ENCODE data around the gene CDHR4. TPM values are rescaled to one million over a fixed set of nuclear protein-coding genes. Genes with fewer than 3 reads are reported as not detected.

Gene CDHR4
- total RNA-seq, 1 donor = not detected

- Histone ChIP-seq H3K4me1 (ENCODE audit: insufficient read depth, low read length) (peaks cover 17% of the 10 kb centered on the region), H3K79me2 (ENCODE audit: insufficient read depth, low read length) (peaks cover 3% of the 10 kb centered on the region), H3K27ac (ENCODE audit: low read depth, low read length) (peak overlapping the region; percentile 39), H3K9me3 (ENCODE audit: low read depth, low read length) (no peaks in the 10 kb centered on the region), H4K20me1 (ENCODE audit: insufficient read depth, low read length) (peaks cover 12% of the 10 kb centered on the region), H3K36me3 (ENCODE audit: insufficient read depth, low read length) (peaks cover 21% of the 10 kb centered on the region), H3K4me3 (ENCODE audit: insufficient read depth, low read length) (peak overlapping the region; percentile 23), H2AFZ (ENCODE audit: low read length) (no peak overlapping the region), H3K4me2 (ENCODE audit: insufficient read depth, low read length) (peak overlapping the region; percentile 34), H3K27me3 (ENCODE audit: insufficient read depth, low read length) (no peaks in the 10 kb centered on the region)
- peak; percentile 67 for DNase-seq (ENCODE audit: insufficient read length, low spot score, missing footprints)
- no peak for TF ChIP-seq CTCF (IDR thresholded peaks at IDR 0.05; ENCODE audit: extremely low read depth, low read depth, low read length)
These were observed 6.4 kb upstream of the CDHR4 start for GRCh38 chr3:49805897-49806701.

- H3K4me2 ChIP-seq (ENCODE audit: insufficient read depth, low read length) = peak overlapping the region; percentile 34
- H3K36me3 ChIP-seq (ENCODE audit: insufficient read depth, low read length) = peaks cover 14% of the 10 kb centered on the region
- DNase-seq (ENCODE audit: insufficient read length, low spot score, missing footprints) = peak; percentile 98
- no peaks in the 10 kb centered on the region for H3K27me3 ChIP-seq (ENCODE audit: insufficient read depth, low read length)
- H4K20me1 ChIP-seq (ENCODE audit: insufficient read depth, low read length) = peaks cover 12% of the 10 kb centered on the region
- no peak for TF ChIP-seq CTCF (IDR thresholded peaks at IDR 0.05; ENCODE audit: extremely low read depth, low read depth, low read length)
- peaks cover 3% of the 10 kb centered on the region for H3K79me2 ChIP-seq (ENCODE audit: insufficient read depth, low read length)
- H3K4me1 ChIP-seq (ENCODE audit: insufficient read depth, low read length) = peaks cover 17% of the 10 kb centered on the region
- no peaks in the 10 kb centered on the region for H3K9me3 ChIP-seq (ENCODE audit: low read depth, low read length)
- no peak overlapping the region for H2AFZ ChIP-seq (ENCODE audit: low read length)
- H3K27ac ChIP-seq (ENCODE audit: low read depth, low read length) = peak overlapping the region; percentile 41
- peak overlapping the region; percentile 23 for H3K4me3 ChIP-seq (ENCODE audit: insufficient read depth, low read length)
These were observed 5.7 kb upstream of the CDHR4 start for GRCh38 chr3:49805367-49805782.

- no peaks in the 10 kb centered on the region for H3K9me3 ChIP-seq (ENCODE audit: low read depth, low read length)
- peaks cover 23% of the 10 kb centered on the region for H3K4me1 ChIP-seq (ENCODE audit: insufficient read depth, low read length)
- H3K79me2 ChIP-seq (ENCODE audit: insufficient read depth, low read length) = peaks cover 3% of the 10 kb centered on the region
- H3K4me2 ChIP-seq (ENCODE audit: insufficient read depth, low read length) = peak overlapping the region; percentile 97
- peaks cover 12% of the 10 kb centered on the region for H4K20me1 ChIP-seq (ENCODE audit: insufficient read depth, low read length)
- peak overlapping the region; percentile 95 for H3K4me3 ChIP-seq (ENCODE audit: insufficient read depth, low read length)
- no peak overlapping the region for H2AFZ ChIP-seq (ENCODE audit: low read length)
- peaks cover 4% of the 10 kb centered on the region for H3K36me3 ChIP-seq (ENCODE audit: insufficient read depth, low read length)
- no peak for TF ChIP-seq CTCF (IDR thresholded peaks at IDR 0.05; ENCODE audit: extremely low read depth, low read depth, low read length)
- H3K27ac ChIP-seq (ENCODE audit: low read depth, low read length) = peak overlapping the region; percentile 41
- DNase-seq (ENCODE audit: insufficient read length, low spot score, missing footprints) = peak; percentile 76
- no peaks in the 10 kb centered on the region for H3K27me3 ChIP-seq (ENCODE audit: insufficient read depth, low read length)
These were observed 4.7 kb upstream of the CDHR4 start for GRCh38 chr3:49804141-49805041.
